ENCODE results near the gene ERMARD.

GRCh38 chr6:169752074-169752623 is 727 bp downstream of the ERMARD start:
- no peak for TF ChIP-seq EZH2phosphoT487 (IDR thresholded peaks at IDR 0.05; ENCODE audit: borderline replicate concordance, low read depth, low read length)
- TF ChIP-seq, protein P1, sequence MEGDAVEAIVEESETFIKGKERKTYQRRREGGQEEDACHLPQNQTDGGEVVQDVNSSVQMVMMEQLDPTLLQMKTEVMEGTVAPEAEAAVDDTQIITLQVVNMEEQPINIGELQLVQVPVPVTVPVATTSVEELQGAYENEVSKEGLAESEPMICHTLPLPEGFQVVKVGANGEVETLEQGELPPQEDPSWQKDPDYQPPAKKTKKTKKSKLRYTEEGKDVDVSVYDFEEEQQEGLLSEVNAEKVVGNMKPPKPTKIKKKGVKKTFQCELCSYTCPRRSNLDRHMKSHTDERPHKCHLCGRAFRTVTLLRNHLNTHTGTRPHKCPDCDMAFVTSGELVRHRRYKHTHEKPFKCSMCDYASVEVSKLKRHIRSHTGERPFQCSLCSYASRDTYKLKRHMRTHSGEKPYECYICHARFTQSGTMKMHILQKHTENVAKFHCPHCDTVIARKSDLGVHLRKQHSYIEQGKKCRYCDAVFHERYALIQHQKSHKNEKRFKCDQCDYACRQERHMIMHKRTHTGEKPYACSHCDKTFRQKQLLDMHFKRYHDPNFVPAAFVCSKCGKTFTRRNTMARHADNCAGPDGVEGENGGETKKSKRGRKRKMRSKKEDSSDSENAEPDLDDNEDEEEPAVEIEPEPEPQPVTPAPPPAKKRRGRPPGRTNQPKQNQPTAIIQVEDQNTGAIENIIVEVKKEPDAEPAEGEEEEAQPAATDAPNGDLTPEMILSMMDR (conservative IDR thresholded peaks at IDR 0.05; ENCODE audit: low read length) = no peak
